Ovary (tissue), 3 donors: ENCODE measurements around the gene SMARCD1.

Experiments used
- CTCF ChIP-seq, 3 donors: fragments of 450-650 bp in 2 of 3; fragments of 200-600 bp in 1 of 3; IDR thresholded peaks; one replicate each; pipeline versions ENCODE4 v1.5.1 to v1.8.0; 2016 to 2022; ENCODE audit warnings: antibody characterized with exemption in 3 of 3, mild to moderate bottlenecking in 1 of 3
- POLR2A ChIP-seq: fragments of 450-650 bp; IDR thresholded peaks from one replicate; pipeline ENCODE4 v1.6.1; 2017; ENCODE audit warnings: antibody characterized with exemption, mild to moderate bottlenecking, moderate library complexity
- donor health status: DM: no; HTN: no; CAD: no.

- TF ChIP-seq CTCF (IDR thresholded peaks at IDR 0.05) (no peak), POLR2A (no peak)
Measured at GRCh38 chr12:50110762-50111351, 25.7 kb downstream of the SMARCD1 start.
